OCI-LY3 (cell line): Measurements from ENCODE around the gene OPRL1.
"Not testable (repeated sequence)": the region's sequence is repeated elsewhere in the genome, so short reads cannot be mapped to it uniquely, and the experiment has no call there.

ENCODE experiments used
- EZH2phosphoT487 ChIP-seq: fragments of 200-600 bp; shearing (Covaris generic); IDR thresholded peaks from 2 replicates; pipeline ENCODE4 v1.6.1; 2018; ENCODE audit warnings: antibody characterized with exemption, mixed run types, low read depth
- TF ChIP-seq, protein P1 (sequence below): fragments of 200-600, 300-600 bp; sonication (generic); IDR thresholded peaks from 2 replicates; pipeline ENCODE4 v1.5.1; 2014; ENCODE audit warnings: antibody characterized with exemption, low read length, low read depth

DNA sequence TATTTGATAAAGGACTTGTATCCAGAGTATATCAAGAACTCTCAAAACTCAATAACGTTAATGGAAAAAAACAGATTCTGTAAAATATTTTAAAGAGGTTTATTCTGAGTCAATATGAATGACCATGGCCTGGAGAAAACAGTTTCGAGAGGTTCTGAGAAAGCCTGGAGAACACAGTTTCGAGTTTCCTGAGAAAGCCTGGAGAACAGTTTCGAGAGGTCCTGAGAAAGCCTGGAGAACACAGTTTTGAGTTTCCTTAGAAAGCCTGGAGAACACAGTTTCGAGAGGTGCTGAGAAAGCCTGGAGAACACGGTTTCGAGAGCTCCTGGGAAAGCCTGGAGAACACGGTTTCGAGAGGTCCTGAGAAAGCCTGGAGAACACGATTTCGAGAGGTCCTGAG is 43.0 kb downstream of the OPRL1 start:
- not testable (repeated sequence) for TF ChIP-seq EZH2phosphoT487
- TF ChIP-seq, protein P1, sequence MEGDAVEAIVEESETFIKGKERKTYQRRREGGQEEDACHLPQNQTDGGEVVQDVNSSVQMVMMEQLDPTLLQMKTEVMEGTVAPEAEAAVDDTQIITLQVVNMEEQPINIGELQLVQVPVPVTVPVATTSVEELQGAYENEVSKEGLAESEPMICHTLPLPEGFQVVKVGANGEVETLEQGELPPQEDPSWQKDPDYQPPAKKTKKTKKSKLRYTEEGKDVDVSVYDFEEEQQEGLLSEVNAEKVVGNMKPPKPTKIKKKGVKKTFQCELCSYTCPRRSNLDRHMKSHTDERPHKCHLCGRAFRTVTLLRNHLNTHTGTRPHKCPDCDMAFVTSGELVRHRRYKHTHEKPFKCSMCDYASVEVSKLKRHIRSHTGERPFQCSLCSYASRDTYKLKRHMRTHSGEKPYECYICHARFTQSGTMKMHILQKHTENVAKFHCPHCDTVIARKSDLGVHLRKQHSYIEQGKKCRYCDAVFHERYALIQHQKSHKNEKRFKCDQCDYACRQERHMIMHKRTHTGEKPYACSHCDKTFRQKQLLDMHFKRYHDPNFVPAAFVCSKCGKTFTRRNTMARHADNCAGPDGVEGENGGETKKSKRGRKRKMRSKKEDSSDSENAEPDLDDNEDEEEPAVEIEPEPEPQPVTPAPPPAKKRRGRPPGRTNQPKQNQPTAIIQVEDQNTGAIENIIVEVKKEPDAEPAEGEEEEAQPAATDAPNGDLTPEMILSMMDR = not testable (repeated sequence)
